Thyroid gland (tissue), 4 donors: Measurements from ENCODE around the gene SEPTIN10. TPM values are rescaled to one million over a fixed set of nuclear protein-coding genes. Genes with fewer than 3 reads are reported as not detected.

Source experiments
- DNase-seq, 2 donors: peaks; one replicate each; pipeline ENCODE4 v3.0.0-alpha.2; 2019
- H3K27ac ChIP-seq, 3 donors: fragments of 200-600 bp; sonication (generic); 1 replicate in 2 of 3; 2 replicates in 1 of 3; pipeline ENCODE4 v1.5.1; 2016 to 2019; ENCODE audit warnings: mild to moderate bottlenecking in 1 of 3, moderate library complexity in 1 of 3
- H3K27me3 ChIP-seq: fragments of 200-600 bp; sonication (generic); one replicate; pipeline ENCODE4 v1.5.1; 2019
- H3K36me3 ChIP-seq, 2 donors: fragments of 200-600 bp; sonication (generic); one replicate each; pipeline ENCODE4 v1.5.1; 2016 to 2019
- H3K4me1 ChIP-seq, 2 donors: fragments of 200-600 bp; sonication (generic); one replicate each; pipeline ENCODE4 v1.5.1; 2017 to 2019
- H3K4me3 ChIP-seq, 3 donors: fragments of 200-600 bp; sonication (generic); replicated peaks in 1 of 3; 1 replicate in 2 of 3; 2 replicates in 1 of 3; pipeline ENCODE4 v1.5.1; 2016; ENCODE audit warnings: mild to moderate bottlenecking in 1 of 3
- H3K9me3 ChIP-seq: fragments of 200-600 bp; sonication (generic); one replicate; pipeline ENCODE4 v1.5.1; 2017
- CTCF ChIP-seq, 6 experiments: fragments of 200-600 bp in 3 of 6; fragments of 450-650 bp in 3 of 6; sonication (generic) in 3 of 6; IDR thresholded peaks; one replicate each; pipeline ENCODE4 v1.5.1; 2016 to 2019; ENCODE audit warnings: antibody characterized with exemption in 6 of 6, mild to moderate bottlenecking in 2 of 6, inconsistent platforms in 1 of 6, moderate library complexity in 1 of 6
- POLR2A ChIP-seq, 2 donors: fragments of 450-650 bp; IDR thresholded peaks; one replicate each; pipeline ENCODE4 v1.6.1; 2017; ENCODE audit warnings: antibody characterized with exemption in 2 of 2, mild to moderate bottlenecking in 2 of 2, moderate library complexity in 1 of 2
- WGBS, 2 donors: methylation state at CpG; one replicate each; pipeline ENCODE4 v1.1.5; 2017; 5-methylcytosine and 5-hydroxymethylcytosine counted together
- intact Hi-C: fragments of 100-400 bp; cut with DNase I; formaldehyde crosslinking; loops from one replicate; pipeline ENCODE4 v1.15.1; 2023
- total RNA-seq, 4 donors: library from RNA; depleted of rRNA; stranded (reverse); fragments of >200 nt; gene quantifications; one replicate each; pipeline ENCODE4 v1.2.3, GENCODE V29; 2016

Gene SEPTIN10
- total RNA-seq, 4 donors from 2014 or later = 61.7 to 99.3 (median 70.4) TPM

- Histone ChIP-seq H3K9me3 (no peaks in the 10 kb centered on the region), H3K27ac (no peak overlapping the region), H3K36me3 (no peaks in the 10 kb centered on the region), H3K4me1 (peaks cover 19 to 24% of the 10 kb centered on the region in 2 donors), H3K4me3 (no peak overlapping the region), H3K27me3 (no peaks in the 10 kb centered on the region)
- WGBS, 2 donors = 81 to 86% methylated on average over 5 of the region's 5 CpGs
- intact Hi-C loops = no loop called here
- no peak for TF ChIP-seq CTCF (IDR thresholded peaks at IDR 0.05)
- no peak for TF ChIP-seq POLR2A (IDR thresholded peaks at IDR 0.05)
- DNase-seq = no peak
These were observed 110.6 kb downstream of the SEPTIN10 start for GRCh38 chr2:109503191-109503590.

DNA sequence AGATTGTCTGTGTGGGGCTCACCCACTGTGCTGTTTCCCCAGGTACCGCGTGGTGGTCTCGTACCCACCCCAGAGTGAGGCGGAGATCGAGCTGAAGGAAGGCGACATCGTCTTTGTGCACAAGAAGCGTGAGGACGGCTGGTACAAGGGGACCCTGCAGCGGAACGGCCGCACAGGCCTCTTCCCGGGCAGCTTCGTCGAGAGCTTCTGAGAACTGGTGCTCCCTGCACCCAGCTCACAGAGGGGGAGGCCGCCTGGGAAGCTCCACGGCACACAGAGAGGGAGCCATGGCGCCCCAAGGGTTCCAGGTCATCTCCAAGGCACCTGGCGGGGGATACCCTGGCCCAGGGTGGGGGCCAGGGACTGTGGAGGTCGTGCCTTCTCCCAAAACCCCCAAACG, 112.3 kb downstream of the SEPTIN10 start:
- Histone ChIP-seq H3K27me3 (no peaks in the 10 kb centered on the region), H3K36me3 (no peaks in the 10 kb centered on the region), H3K4me1 (peaks cover 24 to 26% of the 10 kb centered on the region in 2 donors), H3K27ac (no peak overlapping the region), H3K4me3 (no peak overlapping the region), H3K9me3 (no peaks in the 10 kb centered on the region)
- intact Hi-C loops = no loop called here
- DNase-seq = no peak
- TF ChIP-seq POLR2A (IDR thresholded peaks at IDR 0.05) = no peak
- no peak for TF ChIP-seq CTCF (IDR thresholded peaks at IDR 0.05)
- WGBS, 2 donors = 89 to 92% methylated on average over 18 of the region's 21 CpGs

- H3K36me3 ChIP-seq = no peaks in the 10 kb centered on the region
- no peak overlapping the region for H3K4me3 ChIP-seq
- WGBS, 2 donors = 96% methylated on average over 8 of the region's 8 CpGs
- no peaks in the 10 kb centered on the region for H3K9me3 ChIP-seq
- H3K27ac ChIP-seq = no peak overlapping the region
- no peaks in the 10 kb centered on the region for H3K27me3 ChIP-seq
- intact Hi-C loops = no loop called here
- no peak for DNase-seq
- peaks cover 24 to 26% of the 10 kb centered on the region in 2 donors for H3K4me1 ChIP-seq
- TF ChIP-seq POLR2A (IDR thresholded peaks at IDR 0.05) (no peak), CTCF (IDR thresholded peaks at IDR 0.05) (no peak)
These were observed 112.9 kb downstream of the SEPTIN10 start for GRCh38 chr2:109500910-109501309.

- H3K4me1 ChIP-seq = peaks cover 30 to 33% of the 10 kb centered on the region in 2 donors
- H3K9me3 ChIP-seq = no peaks in the 10 kb centered on the region
- intact Hi-C loops = no loop called here
- peak overlapping the region; percentile 54 to 70 (median 58) for H3K27ac ChIP-seq
- 31 to 54% methylated on average over 5 of the region's 5 CpGs for WGBS, 2 donors
- no peak for TF ChIP-seq POLR2A (IDR thresholded peaks at IDR 0.05)
- TF ChIP-seq CTCF (IDR thresholded peaks at IDR 0.05) = no peak
- no peak overlapping the region for H3K4me3 ChIP-seq
- no peaks in the 10 kb centered on the region for H3K27me3 ChIP-seq
- peak; percentile 54 to 57 for DNase-seq
- H3K36me3 ChIP-seq = no peaks in the 10 kb centered on the region
These were observed 114.2 kb downstream of the SEPTIN10 start for GRCh38 chr2:109499566-109499965.

DNA sequence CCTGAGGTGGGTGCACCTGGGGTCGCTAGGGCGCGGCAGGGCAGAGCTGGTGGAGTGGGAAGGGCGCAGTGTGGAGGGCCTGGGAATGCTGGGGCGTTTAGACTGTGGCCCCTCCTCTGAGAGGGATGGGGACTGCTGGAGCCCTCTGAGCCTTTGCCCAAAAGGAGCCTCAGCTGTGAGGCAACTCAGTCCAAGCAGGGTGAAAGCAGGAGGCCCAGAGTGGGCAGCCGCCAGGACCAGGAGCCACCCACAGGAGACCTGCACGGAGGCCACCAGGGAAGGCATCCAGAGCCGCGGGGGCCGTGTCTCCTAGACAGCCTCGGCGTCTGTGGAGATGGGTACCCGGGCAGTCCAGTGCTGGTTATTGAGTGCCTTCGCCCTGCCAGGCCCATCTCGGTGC, 114.9 kb downstream of the SEPTIN10 start:
- Histone ChIP-seq H3K9me3 (no peaks in the 10 kb centered on the region), H3K36me3 (no peaks in the 10 kb centered on the region), H3K27me3 (no peaks in the 10 kb centered on the region), H3K4me3 (no peak overlapping the region), H3K4me1 (peaks cover 36 to 39% of the 10 kb centered on the region in 2 donors), H3K27ac (peak overlapping the region in 2 of 3 donors; percentile 58 to 70)
- TF ChIP-seq POLR2A (IDR thresholded peaks at IDR 0.05) = no peak
- no peak for TF ChIP-seq CTCF (IDR thresholded peaks at IDR 0.05)
- no peak for DNase-seq
- intact Hi-C loops = no loop called here
- 82 to 88% methylated on average over 5 to 7 of the region's 15 CpGs for WGBS, 2 donors
